ENCODE results near the gene ANAPC15. TPM values are rescaled to one million over a fixed set of nuclear protein-coding genes. Genes with fewer than 3 reads are reported as not detected.
"Not testable (repeated sequence)": the region's sequence is repeated elsewhere in the genome, so short reads cannot be mapped to it uniquely, and the experiment has no call there.

Gene ANAPC15
- 10 to 100 TPM in 1 of 2 donors, 1 to 10 TPM in 1; 9.8 to 24.2 TPM for total RNA-seq

DNA sequence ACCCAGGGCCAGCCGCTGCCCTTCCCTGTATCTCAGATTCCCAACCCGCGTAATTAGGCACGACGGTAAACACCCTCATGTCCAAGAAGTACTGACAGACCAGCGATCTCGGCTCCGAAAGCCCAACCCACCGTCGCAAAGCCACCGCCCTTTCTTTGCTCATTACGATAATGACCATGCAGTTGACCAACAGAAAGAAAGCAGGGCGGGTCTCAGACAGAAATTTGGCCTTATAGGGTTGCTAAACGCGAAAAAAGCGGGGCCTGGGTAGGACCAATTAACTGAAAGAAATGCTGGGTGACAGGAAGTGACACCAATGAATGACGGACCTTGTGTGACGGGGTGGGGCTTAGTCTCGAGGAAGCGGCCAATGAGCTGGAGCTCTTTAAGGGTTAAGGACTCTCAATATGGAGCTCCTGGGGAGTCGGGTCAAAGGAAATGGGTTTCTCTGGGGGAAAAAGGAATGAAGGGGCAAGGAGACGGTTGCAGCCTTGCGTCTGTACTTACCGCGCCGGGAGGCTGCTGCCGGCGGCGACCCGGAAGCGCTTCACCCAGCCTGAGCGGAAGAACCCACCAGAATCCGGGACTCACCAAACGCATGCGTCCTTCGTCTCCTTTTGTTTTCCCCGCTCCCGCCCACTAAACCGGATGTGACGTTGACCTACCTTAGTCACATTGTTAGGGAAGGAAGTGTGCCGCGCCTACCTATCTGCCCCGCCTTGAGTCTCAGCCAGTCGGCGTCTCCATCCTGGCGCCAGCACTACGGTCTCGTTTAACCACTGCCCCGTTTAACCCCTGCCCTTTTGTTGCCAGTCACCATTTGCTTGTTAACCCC is at the start of gene ANAPC15:
TSS of gene ANAPC15 (minus strand) at position 553 of the 835 bp plus-strand sequence. CDS start 1,419 bp downstream, outside the sequence.
- Histone ChIP-seq H3K27ac (peak within 1 kb of the TSS; percentile 87 to 92), H3K27me3 (replicated peaks; ENCODE audit: insufficient read depth) (no peaks in the 10 kb centered on the region), H3K4me1 (ENCODE audit: control insufficient read depth in 1 of 2, low read depth in 2 of 2) (peaks cover 3 to 16% of the 10 kb centered on the region in 2 donors), H3K4me3 (peak within 1 kb of the TSS; percentile 89), H3K36me3 (no peaks in the 10 kb centered on the region), H3K9me3 (no peaks in the 10 kb centered on the region)
- peak; percentile 100 for DNase-seq (ENCODE audit: low spot score)
- TF ChIP-seq CTCF (IDR thresholded peaks at IDR 0.05), result no peak
- ATAC-seq (ENCODE audit: insufficient number of reproducible peaks, low FRiP score, low read depth), result peak; percentile 96

DNA sequence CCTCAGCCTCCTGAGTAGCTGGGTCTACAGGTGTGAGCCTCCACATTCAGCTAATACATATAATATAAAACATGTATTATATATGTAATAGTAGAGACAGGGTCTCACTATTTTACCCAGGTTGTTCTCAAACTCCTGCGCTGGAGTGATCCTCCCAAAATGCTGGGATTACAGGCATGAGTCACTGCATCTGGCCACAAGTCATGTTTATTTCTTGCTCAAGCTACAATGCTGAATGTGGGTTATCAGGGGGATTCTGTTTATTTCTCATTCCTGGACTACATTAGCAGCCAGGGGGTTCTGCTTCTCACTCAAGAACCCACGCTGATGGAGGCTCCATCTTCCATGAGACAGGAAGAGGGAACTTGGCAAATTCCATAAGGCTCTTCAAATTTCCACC is 47.8 kb upstream of the ANAPC15 start:
- no peaks in the 10 kb centered on the region for H3K36me3 ChIP-seq

GRCh38 chr11:72157131-72157530 is 44.6 kb upstream of the ANAPC15 start:
- H3K27ac ChIP-seq, result no peak overlapping the region
- H3K36me3 ChIP-seq, result no peaks in the 10 kb centered on the region
- H3K4me1 ChIP-seq (ENCODE audit: control insufficient read depth in 1 of 2, low read depth in 2 of 2), result no peaks in the 10 kb centered on the region
- no peaks in the 10 kb centered on the region for H3K27me3 ChIP-seq (replicated peaks; ENCODE audit: insufficient read depth)
- DNase-seq (ENCODE audit: low spot score), result no peak
- H3K9me3 ChIP-seq, result no peaks in the 10 kb centered on the region
- no peak overlapping the region for H3K4me3 ChIP-seq
- no peak for ATAC-seq (ENCODE audit: insufficient number of reproducible peaks, low FRiP score, low read depth)
- no peak for TF ChIP-seq CTCF (IDR thresholded peaks at IDR 0.05)

More for the DNA sequence above, 47.8 kb upstream of the ANAPC15 start:
- Histone ChIP-seq H3K9me3 (no peaks in the 10 kb centered on the region), H3K27ac (no peak overlapping the region), H3K27me3 (replicated peaks; ENCODE audit: insufficient read depth) (no peaks in the 10 kb centered on the region), H3K4me1 (ENCODE audit: control insufficient read depth in 1 of 2, low read depth in 2 of 2) (no peaks in the 10 kb centered on the region), H3K4me3 (no peak overlapping the region)
- ATAC-seq (ENCODE audit: insufficient number of reproducible peaks, low FRiP score, low read depth) (no peak), DNase-seq (ENCODE audit: low spot score) (no peak)
- TF ChIP-seq CTCF (IDR thresholded peaks at IDR 0.05), result no peak

DNA sequence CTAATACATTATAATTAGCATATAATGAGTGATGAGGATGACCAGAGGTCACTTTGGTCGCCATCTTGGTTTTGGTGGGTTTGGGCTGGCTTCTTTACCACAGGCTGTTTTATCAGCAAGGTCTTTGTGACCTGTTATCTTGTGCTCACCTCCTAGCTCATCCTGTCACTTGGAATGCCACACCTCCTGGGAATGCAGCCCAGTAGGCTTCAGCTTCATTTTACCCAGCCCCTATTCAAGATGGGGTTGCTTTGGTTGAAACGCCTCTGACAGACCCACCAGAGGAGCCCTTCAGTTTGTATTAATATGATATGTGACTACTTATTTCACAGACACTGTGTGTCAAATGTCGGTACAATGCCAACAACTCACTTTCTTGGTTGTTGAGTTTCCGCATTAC is 43.3 kb upstream of the ANAPC15 start:
- Histone ChIP-seq H3K36me3 (no peaks in the 10 kb centered on the region), H3K9me3 (no peaks in the 10 kb centered on the region), H3K4me1 (ENCODE audit: control insufficient read depth in 1 of 2, low read depth in 2 of 2) (no peaks in the 10 kb centered on the region), H3K27me3 (replicated peaks; ENCODE audit: insufficient read depth) (no peaks in the 10 kb centered on the region), H3K4me3 (no peak overlapping the region), H3K27ac (no peak overlapping the region)
- DNase-seq (ENCODE audit: low spot score) (no peak), ATAC-seq (ENCODE audit: insufficient number of reproducible peaks, low FRiP score, low read depth) (no peak)
- no peak for TF ChIP-seq CTCF (IDR thresholded peaks at IDR 0.05)

DNA sequence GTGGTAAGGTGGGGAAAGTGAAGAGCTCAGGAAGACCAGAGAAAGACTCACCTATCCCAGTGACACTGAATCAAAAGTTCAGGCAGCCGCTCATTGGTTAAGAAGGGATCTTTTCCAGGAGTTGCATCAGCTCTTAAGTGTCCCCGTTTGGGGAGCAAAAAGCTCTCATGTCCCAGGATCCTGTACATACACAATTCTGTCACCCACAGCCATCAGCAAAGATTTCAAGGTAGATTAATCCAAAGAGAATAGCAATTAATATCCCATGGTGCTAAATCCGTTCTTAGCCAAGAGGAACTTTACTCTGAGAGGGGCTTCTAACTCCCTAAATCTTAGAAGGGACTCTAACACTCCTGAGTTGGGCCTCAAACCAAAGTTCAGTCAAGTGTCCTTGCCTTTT is 42.3 kb upstream of the ANAPC15 start:
- TF ChIP-seq CTCF (IDR thresholded peaks at IDR 0.05), result no peak
- no peak for ATAC-seq (ENCODE audit: insufficient number of reproducible peaks, low FRiP score, low read depth)
- Histone ChIP-seq H3K27me3 (replicated peaks; ENCODE audit: insufficient read depth) (no peaks in the 10 kb centered on the region), H3K4me1 (ENCODE audit: control insufficient read depth in 1 of 2, low read depth in 2 of 2) (no peaks in the 10 kb centered on the region), H3K27ac (no peak overlapping the region), H3K9me3 (no peaks in the 10 kb centered on the region), H3K4me3 (no peak overlapping the region), H3K36me3 (no peaks in the 10 kb centered on the region)
- no peak for DNase-seq (ENCODE audit: low spot score)

DNA sequence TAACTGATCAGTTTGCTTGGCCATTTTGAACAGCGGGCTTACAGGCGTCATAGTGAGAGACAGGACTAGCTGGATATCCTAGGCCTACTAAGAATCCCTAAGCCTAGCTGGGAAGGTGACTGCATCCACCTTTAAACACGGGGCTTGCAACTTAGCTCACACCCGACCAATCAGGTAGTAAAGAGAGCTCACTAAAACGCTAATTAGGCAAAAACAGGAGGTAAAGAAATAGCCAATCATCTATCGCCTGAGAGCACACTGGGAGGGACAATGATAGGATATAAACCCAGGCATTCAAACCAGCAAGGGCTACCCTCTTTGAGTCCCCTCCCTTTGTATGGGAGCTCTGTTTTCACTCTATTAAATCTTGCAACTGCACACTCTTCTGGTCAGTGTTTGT is 41.4 kb upstream of the ANAPC15 start:
- DNase-seq (ENCODE audit: low spot score), result not testable (repeated sequence)

More for the DNA sequence above, 41.4 kb upstream of the ANAPC15 start:
- H3K4me3 ChIP-seq; H3K36me3 ChIP-seq; H3K27me3 ChIP-seq (replicated peaks; ENCODE audit: insufficient read depth); ATAC-seq (ENCODE audit: insufficient number of reproducible peaks, low FRiP score, low read depth); H3K4me1 ChIP-seq (ENCODE audit: control insufficient read depth in 1 of 2, low read depth in 2 of 2); H3K9me3 ChIP-seq; H3K27ac ChIP-seq: not testable (repeated sequence)

Data from thoracic aorta (tissue), 2 donors.